GM10847 (cell line): ENCODE results near the gene EXOC7.

ENCODE experiments used
- POLR2A ChIP-seq: IDR thresholded peaks from 2 replicates; pipeline ENCODE4 v1.6.1; 2011; ENCODE audit not compliant: insufficient read length; ENCODE audit errors: extremely low read depth

EXOC7 gene, protein sequence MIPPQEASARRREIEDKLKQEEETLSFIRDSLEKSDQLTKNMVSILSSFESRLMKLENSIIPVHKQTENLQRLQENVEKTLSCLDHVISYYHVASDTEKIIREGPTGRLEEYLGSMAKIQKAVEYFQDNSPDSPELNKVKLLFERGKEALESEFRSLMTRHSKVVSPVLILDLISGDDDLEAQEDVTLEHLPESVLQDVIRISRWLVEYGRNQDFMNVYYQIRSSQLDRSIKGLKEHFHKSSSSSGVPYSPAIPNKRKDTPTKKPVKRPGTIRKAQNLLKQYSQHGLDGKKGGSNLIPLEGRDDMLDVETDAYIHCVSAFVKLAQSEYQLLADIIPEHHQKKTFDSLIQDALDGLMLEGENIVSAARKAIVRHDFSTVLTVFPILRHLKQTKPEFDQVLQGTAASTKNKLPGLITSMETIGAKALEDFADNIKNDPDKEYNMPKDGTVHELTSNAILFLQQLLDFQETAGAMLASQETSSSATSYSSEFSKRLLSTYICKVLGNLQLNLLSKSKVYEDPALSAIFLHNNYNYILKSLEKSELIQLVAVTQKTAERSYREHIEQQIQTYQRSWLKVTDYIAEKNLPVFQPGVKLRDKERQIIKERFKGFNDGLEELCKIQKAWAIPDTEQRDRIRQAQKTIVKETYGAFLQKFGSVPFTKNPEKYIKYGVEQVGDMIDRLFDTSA

DNA sequence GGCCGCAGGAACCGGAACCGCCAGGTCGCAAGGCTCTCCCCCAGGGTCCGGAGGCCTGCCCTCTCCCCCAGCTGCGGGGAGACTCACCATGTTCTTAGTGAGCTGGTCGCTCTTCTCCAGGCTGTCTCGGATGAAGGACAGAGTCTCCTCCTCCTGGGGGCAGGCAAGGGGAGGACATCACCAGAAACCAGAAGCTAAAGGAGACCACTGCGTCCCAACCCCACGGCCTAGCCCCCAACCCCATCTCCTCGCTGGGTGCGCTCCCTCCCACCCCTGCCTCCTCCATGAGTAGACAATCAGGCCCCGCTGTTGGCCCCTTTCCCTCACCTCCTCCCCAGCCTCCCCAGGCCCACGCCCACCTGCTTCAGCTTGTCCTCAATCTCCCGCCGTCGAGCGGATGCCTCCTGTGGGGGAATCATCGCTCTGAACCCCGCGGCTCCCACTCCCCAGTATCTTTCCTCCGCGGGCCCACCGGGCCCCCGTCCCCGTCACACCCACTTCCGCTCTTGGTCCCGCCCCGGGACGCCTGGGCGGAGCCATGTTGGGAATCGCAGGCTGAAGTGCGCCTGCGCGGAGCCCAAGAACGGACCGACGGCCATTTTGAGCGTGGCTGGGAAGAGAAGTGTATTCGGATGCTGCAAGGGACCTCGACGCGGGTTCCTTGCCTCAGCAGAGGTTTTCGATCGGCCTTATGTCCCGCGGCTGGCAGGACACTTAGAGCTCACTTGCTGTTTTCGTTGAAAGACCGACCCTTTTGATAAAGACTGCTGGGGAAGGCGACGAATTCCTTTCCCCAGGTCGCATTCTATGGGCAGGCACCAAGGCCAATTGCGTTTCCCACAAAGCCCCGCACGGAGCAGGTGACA lies at the start of gene EXOC7:
EXOC7 (minus strand) TSS at position 514 of the 866 bp plus-strand sequence; CDS start at position 419, 95 bp downstream.
- peak; percentile 58 for TF ChIP-seq POLR2A

DNA sequence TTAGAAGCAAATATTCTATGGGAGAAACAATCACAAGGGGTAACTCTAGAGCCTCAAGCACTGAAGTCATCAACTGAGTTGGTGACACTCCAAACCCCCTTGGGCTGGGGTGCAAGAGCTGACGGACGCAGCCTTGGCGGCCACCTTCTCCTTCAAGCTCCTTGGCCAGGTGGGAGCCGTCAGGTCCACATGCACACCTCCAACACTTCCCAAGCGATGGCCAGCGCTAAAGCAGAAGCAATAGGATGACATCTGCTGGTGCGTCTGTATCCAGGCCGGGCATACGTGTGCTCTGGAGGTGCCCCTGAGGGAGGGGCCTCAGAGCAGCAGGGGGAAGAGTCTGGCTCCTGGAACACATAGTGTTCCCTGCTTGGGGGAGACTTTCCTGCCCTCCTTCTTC lies 49.6 kb upstream of the EXOC7 start:
- no peak for TF ChIP-seq POLR2A

DNA sequence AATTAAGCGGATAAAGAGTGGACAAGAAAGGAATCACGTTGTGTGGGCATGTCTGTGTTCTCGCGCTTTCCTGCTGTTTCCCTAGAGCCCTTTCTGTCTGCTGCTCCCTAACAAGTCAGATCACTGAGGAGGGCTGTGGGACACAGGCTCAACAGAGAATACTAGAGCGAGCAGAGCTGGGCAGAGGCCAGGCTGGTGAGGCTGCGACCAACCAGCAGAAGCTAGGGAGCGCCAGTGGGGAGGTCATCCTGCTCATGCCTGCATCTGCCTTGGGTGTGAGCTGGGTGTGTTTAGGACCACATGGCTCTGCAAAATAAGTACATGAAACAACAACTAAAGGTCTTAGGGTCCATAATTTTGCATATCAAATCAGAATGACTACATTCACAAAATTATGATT lies 49.0 kb upstream of the EXOC7 start:
- no peak for TF ChIP-seq POLR2A

DNA sequence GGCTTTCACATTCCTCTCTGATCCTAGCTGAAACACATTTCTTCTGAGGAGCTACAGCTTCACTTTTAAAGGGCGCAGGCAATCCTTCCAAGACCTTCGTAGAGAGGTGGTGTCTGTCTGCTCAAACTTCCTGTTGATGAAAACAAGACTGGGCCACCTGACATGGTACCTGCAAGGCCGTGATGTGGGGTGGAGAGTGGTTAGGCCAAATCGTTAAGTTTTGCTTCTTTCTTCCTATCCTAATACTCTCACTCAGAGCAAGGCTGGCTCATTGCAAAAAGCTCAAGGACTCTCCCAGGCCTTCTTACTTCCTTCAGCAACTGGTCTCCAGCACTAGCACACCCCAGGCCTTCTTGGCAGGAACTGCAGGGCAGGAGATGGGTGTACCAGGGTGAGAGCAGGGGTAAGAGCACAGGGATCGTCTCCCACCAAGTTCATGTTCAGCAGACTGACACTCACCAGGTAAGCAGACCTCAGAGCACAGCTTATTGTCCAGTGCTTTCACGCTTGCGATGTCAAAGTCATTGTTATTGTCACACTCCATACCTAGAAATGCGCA lies 48.4 kb upstream of the EXOC7 start:
- no peak for TF ChIP-seq POLR2A

DNA sequence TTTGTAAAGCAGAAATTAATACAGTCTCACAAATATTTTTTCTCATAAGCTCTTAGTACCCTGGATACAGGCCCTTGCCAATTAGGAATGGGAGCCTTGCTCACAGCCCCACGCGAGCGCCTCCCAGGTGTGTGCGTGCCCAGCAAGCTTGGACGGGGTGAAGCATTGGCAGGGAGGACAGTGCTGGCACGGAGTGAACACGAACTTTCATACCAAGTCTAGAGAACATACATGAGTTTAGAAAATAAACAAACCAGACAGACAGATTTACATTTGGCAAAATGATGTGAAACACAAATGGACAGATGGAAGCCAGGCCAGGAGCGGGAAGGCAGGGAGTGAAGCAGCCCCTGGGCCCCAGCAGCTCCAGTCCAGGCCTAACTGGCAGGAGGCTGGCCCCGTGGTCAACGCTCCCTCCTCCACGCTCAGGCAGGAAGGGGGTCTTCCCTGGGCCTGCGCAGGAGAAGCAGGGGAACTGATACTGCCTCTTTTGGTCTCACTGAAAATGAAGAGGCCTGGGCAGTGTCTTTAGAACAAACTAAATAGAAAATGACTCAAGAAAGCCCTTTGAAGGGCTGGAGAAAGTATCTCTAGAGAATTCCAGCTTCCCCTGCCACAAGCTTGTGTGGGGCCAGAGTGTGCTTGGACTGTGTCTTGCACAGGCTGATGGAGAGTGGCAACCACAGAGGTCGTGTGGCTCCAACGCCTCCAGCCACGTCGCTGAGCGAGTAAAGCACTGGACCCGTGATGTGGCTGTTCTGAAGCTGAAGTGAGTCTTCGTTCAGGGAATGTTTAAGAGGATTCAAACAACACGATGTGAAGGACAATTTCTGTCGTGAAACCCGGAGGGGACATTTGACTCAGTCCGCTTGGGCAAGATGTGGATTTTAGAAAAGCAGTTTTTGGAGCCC lies 47.4 kb upstream of the EXOC7 start:
- TF ChIP-seq POLR2A: no peak

DNA sequence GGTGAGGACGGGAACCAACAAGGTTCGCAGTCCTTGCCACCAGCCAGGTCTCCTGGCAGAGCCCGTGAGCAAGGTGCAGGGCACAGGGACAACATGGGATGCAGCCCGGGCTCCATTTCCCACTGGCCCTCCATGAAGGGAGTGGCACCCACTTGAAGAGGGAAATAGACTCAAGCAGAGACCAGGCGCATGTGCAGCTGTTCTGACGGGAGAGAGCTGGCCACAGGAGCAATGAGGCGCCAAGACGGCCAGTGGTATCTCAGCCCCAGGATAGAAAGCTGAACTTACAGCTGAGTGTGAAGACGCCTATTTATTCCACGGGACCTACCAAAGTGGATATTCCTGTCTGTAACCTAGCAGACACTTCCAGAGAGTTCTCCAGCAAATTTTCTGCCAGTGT lies 45.6 kb upstream of the EXOC7 start:
- TF ChIP-seq POLR2A: no peak

DNA sequence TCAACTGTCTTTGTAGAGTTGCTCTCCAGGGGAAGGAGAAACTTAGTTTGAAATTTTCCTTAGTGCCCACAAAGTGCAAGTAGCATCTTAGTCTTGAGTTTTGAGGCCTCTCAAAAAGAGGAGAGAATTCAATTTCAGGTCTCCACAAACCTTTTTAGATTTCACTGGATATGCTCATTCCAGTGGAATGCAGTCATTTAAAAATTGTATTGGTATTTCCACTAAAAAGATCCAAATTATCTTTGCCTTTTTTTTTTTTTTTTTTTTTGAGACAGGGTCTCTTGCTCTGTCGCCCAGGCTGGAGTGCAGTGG lies 44.4 kb upstream of the EXOC7 start:
- TF ChIP-seq POLR2A: no peak

DNA sequence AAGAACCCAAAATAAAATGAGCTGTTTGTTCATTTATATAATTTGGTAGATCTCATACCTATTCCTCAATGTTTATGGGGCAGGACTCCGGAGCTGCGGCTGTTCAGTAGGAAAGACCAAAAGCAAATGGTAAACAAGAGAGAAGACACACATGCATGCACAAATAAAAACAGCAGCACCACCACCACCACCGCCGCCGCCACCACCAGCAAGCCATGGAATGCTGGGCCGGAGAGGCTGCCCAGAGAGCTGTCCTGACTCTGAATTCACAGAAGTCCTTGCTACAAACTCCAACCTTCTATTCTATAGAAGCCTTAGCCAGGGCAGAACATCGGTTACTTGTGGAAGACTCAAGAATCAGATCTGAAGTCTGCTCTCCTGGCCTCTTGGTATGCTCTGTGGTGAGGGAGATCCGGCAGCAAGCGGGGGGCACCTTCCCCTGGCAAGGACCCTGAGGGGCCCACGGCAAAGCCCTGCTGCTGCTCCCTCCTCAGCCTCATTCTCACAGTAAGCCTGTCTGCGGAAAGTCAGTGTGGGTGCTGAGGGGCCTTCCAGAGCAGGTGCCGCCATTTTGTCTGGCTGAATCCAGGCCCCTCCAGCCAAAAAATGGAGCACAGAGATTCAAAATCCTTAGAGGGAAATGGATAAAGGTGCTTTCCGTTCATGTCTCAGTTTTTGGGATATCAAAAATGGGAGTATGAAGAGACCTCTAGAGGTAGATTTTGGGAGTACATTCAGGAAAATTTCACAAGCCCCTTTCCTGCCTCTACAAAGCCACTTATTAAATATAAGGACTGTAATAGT lies 43.8 kb upstream of the EXOC7 start:
- TF ChIP-seq POLR2A: no peak

DNA sequence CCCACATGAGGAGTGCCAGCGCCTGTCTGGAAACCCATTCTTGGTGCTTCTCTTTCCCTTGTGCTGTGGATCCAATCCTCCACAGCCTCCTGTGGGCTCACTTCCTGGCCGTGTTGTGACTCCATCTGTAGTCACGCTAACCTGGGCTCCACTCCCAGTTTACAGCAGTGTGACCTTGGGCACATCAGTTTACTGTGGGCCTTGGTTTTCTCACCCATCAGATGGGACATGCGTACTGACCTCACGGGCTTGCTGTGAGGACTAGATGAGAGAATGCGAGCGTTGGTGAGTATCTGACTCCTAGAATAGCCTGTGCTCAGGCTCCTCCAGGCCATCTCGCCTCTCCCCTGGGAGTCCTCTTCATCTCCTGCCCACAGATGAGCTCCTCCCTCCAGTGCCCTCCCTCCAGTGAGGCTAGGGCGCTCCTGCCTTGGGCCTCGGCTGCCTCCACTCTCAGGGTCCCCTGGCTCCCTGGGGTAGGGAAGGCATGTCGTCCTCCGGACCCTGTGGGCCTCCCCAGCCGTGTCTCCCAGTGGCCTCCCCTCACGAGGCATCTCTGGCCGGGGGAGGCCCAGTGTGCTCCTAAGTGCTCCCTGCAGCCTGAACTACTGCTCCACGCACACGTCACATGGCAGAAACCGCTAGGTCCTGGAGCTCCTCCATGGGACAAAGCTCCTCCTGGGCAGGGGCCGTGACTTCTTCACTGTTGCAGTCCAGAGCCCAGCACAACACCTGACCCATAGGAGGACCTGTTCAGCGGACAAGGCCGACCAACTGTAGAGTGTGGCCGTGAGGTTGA lies 42.7 kb upstream of the EXOC7 start:
- no peak for TF ChIP-seq POLR2A

DNA sequence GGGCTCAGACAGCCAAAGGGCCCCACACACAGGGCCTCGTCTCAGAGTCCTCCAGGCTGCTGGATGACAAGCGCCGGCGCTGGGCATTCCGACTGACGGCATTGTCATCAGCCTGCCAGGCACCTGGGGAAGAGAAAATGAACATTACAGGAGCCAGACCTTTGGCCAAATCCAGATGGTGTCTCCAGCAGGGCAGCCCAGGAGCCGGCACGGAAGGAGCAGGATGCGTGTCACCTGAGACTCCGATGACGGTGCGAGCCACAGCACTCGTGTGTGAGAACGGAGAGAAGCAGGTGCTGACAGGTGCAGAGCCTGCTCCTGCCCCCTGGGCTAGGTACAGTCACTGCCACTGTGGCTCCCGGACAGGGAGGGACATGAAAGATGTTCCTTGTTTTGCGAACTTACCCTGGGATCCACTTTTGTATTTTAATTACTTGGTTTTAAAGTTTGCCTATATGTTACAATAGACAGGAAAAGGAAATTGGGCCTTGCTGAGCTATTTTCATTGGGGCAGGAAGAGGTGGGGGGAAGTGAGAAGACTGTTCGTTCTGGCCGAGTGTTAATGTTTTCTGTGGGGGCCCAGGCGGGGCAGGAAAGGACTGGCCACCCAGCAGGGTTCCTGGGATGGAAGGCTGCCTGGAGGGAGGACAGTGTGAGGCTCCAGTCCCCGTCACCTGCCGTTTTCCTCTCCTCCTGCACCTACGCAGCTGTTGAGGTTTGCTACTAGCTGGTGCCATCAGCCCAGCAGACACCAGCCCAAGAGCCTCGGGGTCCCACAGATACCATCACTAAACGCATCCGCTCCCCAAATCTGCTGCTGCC lies 41.9 kb upstream of the EXOC7 start:
- no peak for TF ChIP-seq POLR2A

DNA sequence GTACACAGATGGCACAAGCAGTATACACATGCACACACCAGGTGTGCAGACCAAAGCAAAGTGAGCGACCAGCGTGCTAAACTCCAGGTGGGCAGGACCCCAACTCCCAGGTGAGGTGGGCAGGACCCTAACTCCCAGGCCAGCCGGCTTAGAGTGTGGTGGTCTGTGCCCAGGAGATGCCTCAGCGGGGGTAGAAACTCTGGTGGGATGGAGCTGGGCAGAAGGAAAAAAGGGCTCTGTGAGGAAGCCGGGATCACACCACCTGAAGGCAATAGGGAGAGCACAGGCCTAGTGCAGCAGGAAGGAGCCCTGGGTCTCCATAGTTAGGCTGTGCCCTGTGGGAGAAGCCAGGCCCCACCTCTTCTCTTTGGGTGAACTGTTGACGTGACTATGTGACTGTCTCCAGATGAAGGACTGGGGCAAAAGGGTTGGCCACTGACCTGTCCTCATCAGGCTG lies 39.0 kb upstream of the EXOC7 start:
- no peak for TF ChIP-seq POLR2A

DNA sequence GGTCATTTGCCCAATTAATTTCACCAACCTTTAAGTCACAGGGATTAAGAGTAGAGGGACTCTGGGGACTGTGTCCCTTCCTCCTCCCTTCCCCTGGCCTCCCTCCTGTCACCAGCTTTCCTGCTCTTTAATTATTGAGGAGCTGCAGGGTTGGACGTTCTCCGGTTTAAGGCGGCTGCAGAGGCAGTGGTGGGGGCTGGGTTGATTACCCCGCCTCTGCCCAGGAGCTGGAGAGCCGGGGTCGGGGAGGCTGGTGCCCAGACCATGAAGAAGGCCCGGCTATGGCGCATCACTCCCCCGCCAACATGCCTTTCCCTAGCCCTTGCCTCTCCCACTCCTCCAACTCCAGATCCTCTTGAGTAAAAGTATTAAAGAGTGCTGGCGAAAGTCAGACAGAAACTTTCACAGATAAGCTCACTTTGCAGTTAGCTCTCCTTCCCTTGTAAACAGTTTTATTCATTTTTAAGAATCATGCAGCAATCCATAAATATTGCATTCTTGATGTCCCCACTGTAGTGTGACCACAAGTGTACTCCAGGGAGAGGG lies 38.5 kb upstream of the EXOC7 start:
- TF ChIP-seq POLR2A: no peak
